Endothelial cell of umbilical vein (primary cell): ENCODE results near the gene SOWAHD. TPM values are rescaled to one million over a fixed set of nuclear protein-coding genes. Genes with fewer than 3 reads are reported as not detected.

ENCODE experiments used
- BruUV-seq: library from RNA; stranded (reverse); fragments of 400-500 nt; replicated peaks from 2 replicates; lab custom pipeline; 2021; lab: Mats Ljungman, UMichigan
- CTCF ChIA-PET: fragments of 300-600, 350-600 bp; sonication (Branson Sonifier 250); formaldehyde crosslinking; loops from one replicate; lab custom pipeline; 2021; ENCODE audit warnings: antibody characterized with exemption, inconsistent platforms; lab: Charles Lee
- POLR2A ChIA-PET: fragments of 300-600, 350-600 bp; sonication (Branson Sonifier 250); formaldehyde crosslinking; loops from one replicate; lab custom pipeline; 2021; ENCODE audit warnings: antibody characterized with exemption, inconsistent platforms; lab: Charles Lee
- DNase-seq: peaks from one replicate; pipeline ENCODE4 v3.0.0-alpha.2; 2011; ENCODE audit warnings: low read depth, low spot score
- FAIRE-seq: peaks from 2 replicates; lab custom pipeline; 2011; peaks lifted over from hg19 to GRCh38; lab: Jason Lieb, UNC
- H2AFZ ChIP-seq: 2 replicates; pipeline ENCODE4 v1.6.0; 2012; ENCODE audit warnings: low read depth, low read length, control low read depth, inconsistent platforms
- H3K27ac ChIP-seq: 2 replicates; pipeline ENCODE4 v1.5.1; 2011; ENCODE audit warnings: low read depth, mild to moderate bottlenecking, control low read depth, low read length, moderate library complexity; ENCODE audit not compliant: insufficient read depth
- H3K27me3 ChIP-seq, 2 experiments: 2 replicates each; pipeline versions ENCODE4 v1.6.0 to v1.6.1; 2011; ENCODE audit warnings: low read length in 2 of 2, mixed read lengths in 1 of 2; ENCODE audit not compliant: control insufficient read depth in 2 of 2, insufficient read depth in 2 of 2
- H3K36me3 ChIP-seq, 2 experiments: 2 replicates in 1 of 2; 3 replicates in 1 of 2; pipeline ENCODE4 v1.5.1; 2011; ENCODE audit warnings: low read length in 2 of 2, mild to moderate bottlenecking in 1 of 2, moderate library complexity in 1 of 2; ENCODE audit not compliant: control insufficient read depth in 2 of 2, insufficient read depth in 2 of 2; ENCODE audit errors: extremely low read depth in 1 of 2
- H3K4me1 ChIP-seq: 3 replicates; pipeline ENCODE4 v1.5.1; 2011; ENCODE audit warnings: mild to moderate bottlenecking, low read length; ENCODE audit not compliant: control insufficient read depth, insufficient read depth; ENCODE audit errors: extremely low read depth
- H3K4me2 ChIP-seq: 2 replicates; pipeline ENCODE4 v1.6.1; 2011; ENCODE audit warnings: low read length, control low read depth, mixed read lengths; ENCODE audit not compliant: insufficient read depth
- H3K4me3 ChIP-seq, 3 experiments: fragments of 200-600 bp in 1 of 3; sonication (generic), shearing (Covaris generic) in 1 of 3; replicated peaks in 1 of 3; 2 replicates each; pipeline ENCODE4 v1.5.1; 2011 to 2016; ENCODE audit warnings: control low read depth in 3 of 3, low read length in 3 of 3, mild to moderate bottlenecking in 2 of 3, inconsistent platforms in 1 of 3, low read depth in 1 of 3, moderate library complexity in 1 of 3; ENCODE audit not compliant: insufficient read depth in 1 of 3
- H3K79me2 ChIP-seq: 2 replicates; pipeline ENCODE4 v1.6.0; 2012; ENCODE audit warnings: low read length, inconsistent platforms; ENCODE audit not compliant: control insufficient read depth, insufficient read depth
- H3K9ac ChIP-seq: replicated peaks from 2 replicates; pipeline ENCODE3; 2011; ENCODE audit warnings: low read length, control low read depth; ENCODE audit not compliant: insufficient read depth; ENCODE audit errors: extremely low read depth
- H3K9me1 ChIP-seq: replicated peaks from 3 replicates; pipeline ENCODE4 v1.6.0; 2011; ENCODE audit warnings: mild to moderate bottlenecking, low read length; ENCODE audit not compliant: control insufficient read depth, insufficient read depth; ENCODE audit errors: extremely low read depth
- H3K9me3 ChIP-seq: replicated peaks from 2 replicates; pipeline ENCODE4 v1.5.1; 2012; ENCODE audit warnings: low read length, inconsistent platforms; ENCODE audit not compliant: control insufficient read depth, insufficient read depth
- H4K20me1 ChIP-seq: replicated peaks from 2 replicates; pipeline ENCODE3; 2011; ENCODE audit warnings: mild to moderate bottlenecking, low read length; ENCODE audit not compliant: control insufficient read depth, insufficient read depth; ENCODE audit errors: extremely low read depth
- EZH2 ChIP-seq: IDR thresholded peaks from 2 replicates; pipeline ENCODE4 v1.6.1; 2012; ENCODE audit warnings: borderline replicate concordance, low read depth, mild to moderate bottlenecking, moderate library complexity, low read length, inconsistent platforms; ENCODE audit not compliant: severe bottlenecking
- FOS ChIP-seq: IDR thresholded peaks from 2 replicates; pipeline ENCODE4 v1.6.1; 2011; ENCODE audit warnings: mild to moderate bottlenecking, low read length, moderate library complexity, borderline replicate concordance; ENCODE audit not compliant: insufficient read depth
- GATA2 ChIP-seq: IDR thresholded peaks from 2 replicates; pipeline ENCODE4 v1.7.0; 2011; ENCODE audit warnings: low read depth, mild to moderate bottlenecking, moderate library complexity, mixed read lengths, low read length; ENCODE audit not compliant: insufficient read length, insufficient read depth
- JUN ChIP-seq: IDR thresholded peaks from 2 replicates; pipeline ENCODE4 v1.6.1; 2011; ENCODE audit warnings: borderline replicate concordance, low read depth; ENCODE audit not compliant: insufficient read length, insufficient read depth
- MYC ChIP-seq: IDR thresholded peaks from one replicate; pipeline ENCODE4 v1.6.1; 2011; ENCODE audit warnings: mild to moderate bottlenecking, low read depth, low read length
- POLR2A ChIP-seq: IDR thresholded peaks from 2 replicates; pipeline ENCODE4 v1.6.1; 2012; ENCODE audit warnings: low read depth, mild to moderate bottlenecking, control low read depth, low read length
- POLR2AphosphoS5 ChIP-seq: IDR thresholded peaks from 2 replicates; pipeline ENCODE4 v1.6.1; 2012; ENCODE audit warnings: low read depth, mild to moderate bottlenecking, control low read depth, low read length, moderate library complexity; ENCODE audit not compliant: insufficient read depth
- dilution Hi-C: fragments of 300-500 bp; cut with MboI; formaldehyde crosslinking; loops from one replicate; pipeline ENCODE4 v1.15.0; 2019; ENCODE audit warnings: low sequenced_read_pairs; ENCODE audit not compliant: extremely low pct_ligation_motif_present
- intact Hi-C: fragments of 100-400 bp; cut with micrococcal nuclease; formaldehyde crosslinking; loops from one replicate; pipeline ENCODE4 v1.10.0; 2022
- polyA plus RNA-seq, 4 experiments: library from polyadenylated mRNA; depleted of rRNA in 3 of 4; stranded (reverse) in 3 of 4; unstranded in 1 of 4; fragments of >200 nt; gene quantifications; 2 replicates each; pipeline versions ENCODE4 v1.2.1 to v1.2.3, GENCODE V29; 2011 to 2012; ENCODE audit warnings: missing spikeins in 1 of 4
- total RNA-seq: library from RNA; stranded (reverse); gene quantifications from 2 replicates; pipeline ENCODE4 v1.2.3, GENCODE V29; 2021
- TF ChIP-seq, protein P1 (sequence below): IDR thresholded peaks from 2 replicates; pipeline ENCODE4 v1.6.1; 2011; ENCODE audit not compliant: insufficient read depth, insufficient read length
- TF ChIP-seq, protein P2 (sequence below), 2 donors: IDR thresholded peaks; 1 replicate in 1 of 2; 2 replicates in 1 of 2; pipeline ENCODE4 v1.5.1; 2011; ENCODE audit warnings: low read length in 2 of 2, mild to moderate bottlenecking in 2 of 2, moderate library complexity in 2 of 2, control low read depth in 1 of 2, inconsistent platforms in 1 of 2, low read depth in 1 of 2; ENCODE audit not compliant: insufficient read depth in 1 of 2; ENCODE audit errors: extremely low read depth in 1 of 2

Gene SOWAHD
- total and polyA plus RNA-seq, 2 donors (not counting 3 experiments of a cell fraction or from before 2014, with no cell fraction given) = not detected

DNA sequence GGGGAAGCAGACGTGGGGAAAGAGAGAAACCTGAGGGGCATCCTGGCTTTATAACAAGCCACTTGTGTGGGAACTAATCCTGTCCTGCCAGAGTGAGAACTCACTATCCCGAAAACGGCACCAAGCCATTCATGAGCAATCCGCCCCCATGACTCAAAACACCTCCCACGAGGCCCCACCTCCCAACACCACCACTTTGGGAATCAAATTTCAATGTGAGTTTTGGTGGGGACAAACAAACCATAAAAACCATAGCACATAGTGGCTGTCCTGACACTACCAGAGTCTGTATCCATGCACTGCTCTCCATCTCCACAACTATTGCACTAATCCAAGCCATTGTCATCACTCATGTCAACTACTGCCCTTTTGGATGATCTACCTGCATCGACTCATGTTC, 36.9 kb upstream of the SOWAHD start:
- Histone ChIP-seq H4K20me1 (no peaks in the 10 kb centered on the region), H3K4me1 (no peaks in the 10 kb centered on the region), H3K4me2 (no peak overlapping the region), H3K9me1 (no peaks in the 10 kb centered on the region), H3K4me3 (no peak overlapping the region), H2AFZ (no peak overlapping the region), H3K27me3 (no peaks in the 10 kb centered on the region), H3K27ac (no peak overlapping the region), H3K36me3 (no peaks in the 10 kb centered on the region), H3K9ac (no peak overlapping the region), H3K79me2 (no peaks in the 10 kb centered on the region), H3K9me3 (no peaks in the 10 kb centered on the region)
- TF ChIP-seq, protein P1, sequence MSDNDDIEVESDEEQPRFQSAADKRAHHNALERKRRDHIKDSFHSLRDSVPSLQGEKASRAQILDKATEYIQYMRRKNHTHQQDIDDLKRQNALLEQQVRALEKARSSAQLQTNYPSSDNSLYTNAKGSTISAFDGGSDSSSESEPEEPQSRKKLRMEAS = no peak
- TF ChIP-seq POLR2A = no peak
- TF ChIP-seq EZH2 = no peak
- TF ChIP-seq GATA2 = no peak
- no peak for TF ChIP-seq FOS
- TF ChIP-seq, protein P2, sequence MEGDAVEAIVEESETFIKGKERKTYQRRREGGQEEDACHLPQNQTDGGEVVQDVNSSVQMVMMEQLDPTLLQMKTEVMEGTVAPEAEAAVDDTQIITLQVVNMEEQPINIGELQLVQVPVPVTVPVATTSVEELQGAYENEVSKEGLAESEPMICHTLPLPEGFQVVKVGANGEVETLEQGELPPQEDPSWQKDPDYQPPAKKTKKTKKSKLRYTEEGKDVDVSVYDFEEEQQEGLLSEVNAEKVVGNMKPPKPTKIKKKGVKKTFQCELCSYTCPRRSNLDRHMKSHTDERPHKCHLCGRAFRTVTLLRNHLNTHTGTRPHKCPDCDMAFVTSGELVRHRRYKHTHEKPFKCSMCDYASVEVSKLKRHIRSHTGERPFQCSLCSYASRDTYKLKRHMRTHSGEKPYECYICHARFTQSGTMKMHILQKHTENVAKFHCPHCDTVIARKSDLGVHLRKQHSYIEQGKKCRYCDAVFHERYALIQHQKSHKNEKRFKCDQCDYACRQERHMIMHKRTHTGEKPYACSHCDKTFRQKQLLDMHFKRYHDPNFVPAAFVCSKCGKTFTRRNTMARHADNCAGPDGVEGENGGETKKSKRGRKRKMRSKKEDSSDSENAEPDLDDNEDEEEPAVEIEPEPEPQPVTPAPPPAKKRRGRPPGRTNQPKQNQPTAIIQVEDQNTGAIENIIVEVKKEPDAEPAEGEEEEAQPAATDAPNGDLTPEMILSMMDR (IDR thresholded peaks at IDR 0.05; ENCODE audit: extremely low read depth in 1 of 2, insufficient read depth in 1 of 2, low read depth in 1 of 2, low read length in 2 of 2) = no peak
- TF ChIP-seq POLR2AphosphoS5 = no peak
- no peak for TF ChIP-seq JUN
- no peak for TF ChIP-seq MYC
- POLR2A ChIA-PET = no interaction called here
- intact Hi-C loops = no loop called here
- FAIRE-seq (no peak), DNase-seq (no peak)
- dilution Hi-C loops = no loop called here
- CTCF ChIA-PET = interaction anchor here (1.0 to 1.2 kb wide), 2 partner anchors 8 to 12 kb away, joined by 3 to 5 read pairs; no protein-coding TSS in a partner anchor
- BruUV-seq = no TSS peak
